ENCODE measurements around the gene PAX2.

Gene PAX2

DNA sequence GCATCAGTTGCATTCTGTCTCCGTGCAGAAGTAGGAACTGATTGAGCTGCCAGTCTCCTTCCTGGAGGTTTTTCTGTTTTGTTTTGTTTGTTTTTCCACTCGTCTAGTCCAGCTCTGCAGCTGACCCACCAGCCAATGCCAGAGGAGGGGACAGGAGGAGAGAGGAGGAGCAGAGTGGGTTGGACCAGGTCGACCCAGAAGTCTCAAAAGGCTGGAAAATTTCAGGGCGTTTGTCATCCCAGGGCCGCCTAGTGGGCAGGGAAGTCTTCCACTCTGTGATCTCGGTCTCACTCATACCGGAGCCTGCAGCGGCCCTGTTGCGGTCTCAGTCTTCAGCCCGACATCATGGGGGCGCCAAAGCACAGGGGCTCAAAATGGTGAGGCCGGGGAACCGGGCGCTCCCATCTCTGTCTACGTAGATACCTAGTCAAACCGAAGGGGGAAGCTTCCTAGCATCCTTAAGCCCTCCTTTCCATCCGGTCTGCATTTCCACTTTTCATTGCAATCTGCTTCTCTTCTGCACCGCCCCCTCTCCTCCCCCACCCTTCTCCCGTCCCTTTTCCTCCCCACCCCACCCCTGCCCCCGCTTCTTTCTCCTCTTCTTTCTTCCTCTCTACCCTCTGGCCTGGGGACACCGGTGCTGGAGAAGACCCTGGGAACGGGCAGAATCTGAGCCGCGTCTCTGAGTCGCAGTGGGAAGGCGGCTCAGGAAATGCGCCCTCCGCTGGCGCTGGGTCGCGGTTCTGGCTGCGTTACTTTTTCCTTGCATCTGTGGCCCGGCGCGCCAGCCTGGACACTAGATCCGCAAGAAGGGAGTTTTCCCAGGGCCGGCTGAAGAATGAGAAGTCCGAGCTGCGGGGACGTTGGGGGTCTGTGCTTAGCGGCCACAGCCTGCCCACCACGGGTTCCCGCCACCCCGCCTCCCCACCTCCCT lies 16.2 kb upstream of the PAX2 start:
- H3K9me3 ChIP-seq (ENCODE audit: severe bottlenecking), result no peaks in the 10 kb centered on the region
- peak; percentile 60 for ATAC-seq (ENCODE audit: low read depth)

DNA sequence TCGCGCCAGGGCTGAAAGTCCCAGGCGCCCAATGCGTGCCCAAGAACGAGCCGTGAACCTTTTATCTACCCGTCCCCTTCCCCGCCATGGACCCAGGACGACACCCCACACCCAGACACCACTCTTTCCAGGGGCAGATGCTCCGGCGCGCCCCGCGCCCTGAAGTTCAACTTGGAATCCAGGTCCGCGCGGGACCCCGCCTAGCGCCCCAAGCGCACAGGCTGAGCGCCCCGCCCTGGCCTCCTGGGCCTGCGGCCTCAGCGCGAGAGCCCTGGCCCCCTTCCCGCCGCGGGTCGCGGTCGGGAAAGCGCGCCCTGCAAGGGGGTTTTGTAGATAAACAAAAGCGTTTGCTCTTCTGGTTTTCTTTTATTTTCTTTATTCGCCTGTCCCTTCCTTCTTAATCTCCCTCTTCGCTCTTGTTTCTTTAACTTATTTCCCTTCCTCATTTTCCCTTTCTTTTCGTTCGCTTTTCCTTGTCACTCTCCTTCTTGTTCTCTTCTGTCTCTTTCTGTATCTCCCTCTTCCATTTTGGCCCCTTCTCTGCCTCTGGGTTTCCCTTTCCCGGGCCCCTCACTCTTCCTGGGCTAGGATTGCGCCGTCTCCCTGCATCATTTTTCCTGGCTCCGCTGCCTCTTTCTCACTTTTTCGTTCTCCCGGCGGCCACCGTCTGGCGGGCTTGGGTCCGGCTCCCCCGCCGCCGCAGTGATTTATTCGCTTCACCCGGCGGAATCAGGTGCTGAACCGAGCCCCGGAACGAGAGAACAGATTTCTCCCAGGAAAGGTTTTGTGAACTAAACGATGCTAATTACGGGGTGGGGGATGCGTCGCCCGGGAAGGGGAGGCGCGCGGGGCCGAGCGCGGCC lies 15.3 kb upstream of the PAX2 start:
- Histone ChIP-seq H3K4me3 (ENCODE audit: severe bottlenecking) (no peak overlapping the region), H3K27me3 (ENCODE audit: insufficient read depth, poor library complexity, severe bottlenecking) (peaks cover 98% of the 10 kb centered on the region), H3K4me1 (ENCODE audit: insufficient read depth, poor library complexity, severe bottlenecking) (peaks cover 5% of the 10 kb centered on the region), H3K27ac (ENCODE audit: poor library complexity, severe bottlenecking) (no peak overlapping the region), H3K36me3 (ENCODE audit: low read depth) (no peaks in the 10 kb centered on the region), H3K9me3 (ENCODE audit: severe bottlenecking) (no peaks in the 10 kb centered on the region)
- TF ChIP-seq, protein P1, sequence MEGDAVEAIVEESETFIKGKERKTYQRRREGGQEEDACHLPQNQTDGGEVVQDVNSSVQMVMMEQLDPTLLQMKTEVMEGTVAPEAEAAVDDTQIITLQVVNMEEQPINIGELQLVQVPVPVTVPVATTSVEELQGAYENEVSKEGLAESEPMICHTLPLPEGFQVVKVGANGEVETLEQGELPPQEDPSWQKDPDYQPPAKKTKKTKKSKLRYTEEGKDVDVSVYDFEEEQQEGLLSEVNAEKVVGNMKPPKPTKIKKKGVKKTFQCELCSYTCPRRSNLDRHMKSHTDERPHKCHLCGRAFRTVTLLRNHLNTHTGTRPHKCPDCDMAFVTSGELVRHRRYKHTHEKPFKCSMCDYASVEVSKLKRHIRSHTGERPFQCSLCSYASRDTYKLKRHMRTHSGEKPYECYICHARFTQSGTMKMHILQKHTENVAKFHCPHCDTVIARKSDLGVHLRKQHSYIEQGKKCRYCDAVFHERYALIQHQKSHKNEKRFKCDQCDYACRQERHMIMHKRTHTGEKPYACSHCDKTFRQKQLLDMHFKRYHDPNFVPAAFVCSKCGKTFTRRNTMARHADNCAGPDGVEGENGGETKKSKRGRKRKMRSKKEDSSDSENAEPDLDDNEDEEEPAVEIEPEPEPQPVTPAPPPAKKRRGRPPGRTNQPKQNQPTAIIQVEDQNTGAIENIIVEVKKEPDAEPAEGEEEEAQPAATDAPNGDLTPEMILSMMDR (IDR thresholded peaks at IDR 0.05; ENCODE audit: poor library complexity, severe bottlenecking), result no peak
- ATAC-seq (ENCODE audit: low read depth) (no peak), DNase-seq (ENCODE audit: low spot score) (no peak)

More for the DNA sequence above, 16.2 kb upstream of the PAX2 start:
- Histone ChIP-seq H3K27ac (ENCODE audit: poor library complexity, severe bottlenecking) (no peak overlapping the region), H3K27me3 (ENCODE audit: insufficient read depth, poor library complexity, severe bottlenecking) (peaks cover 98% of the 10 kb centered on the region), H3K4me1 (ENCODE audit: insufficient read depth, poor library complexity, severe bottlenecking) (peaks cover 5% of the 10 kb centered on the region), H3K4me3 (ENCODE audit: severe bottlenecking) (no peak overlapping the region), H3K36me3 (ENCODE audit: low read depth) (no peaks in the 10 kb centered on the region)
- TF ChIP-seq, protein P1 (IDR thresholded peaks at IDR 0.05; ENCODE audit: poor library complexity, severe bottlenecking), result peak; percentile 41
- no peak for DNase-seq (ENCODE audit: low spot score)

DNA sequence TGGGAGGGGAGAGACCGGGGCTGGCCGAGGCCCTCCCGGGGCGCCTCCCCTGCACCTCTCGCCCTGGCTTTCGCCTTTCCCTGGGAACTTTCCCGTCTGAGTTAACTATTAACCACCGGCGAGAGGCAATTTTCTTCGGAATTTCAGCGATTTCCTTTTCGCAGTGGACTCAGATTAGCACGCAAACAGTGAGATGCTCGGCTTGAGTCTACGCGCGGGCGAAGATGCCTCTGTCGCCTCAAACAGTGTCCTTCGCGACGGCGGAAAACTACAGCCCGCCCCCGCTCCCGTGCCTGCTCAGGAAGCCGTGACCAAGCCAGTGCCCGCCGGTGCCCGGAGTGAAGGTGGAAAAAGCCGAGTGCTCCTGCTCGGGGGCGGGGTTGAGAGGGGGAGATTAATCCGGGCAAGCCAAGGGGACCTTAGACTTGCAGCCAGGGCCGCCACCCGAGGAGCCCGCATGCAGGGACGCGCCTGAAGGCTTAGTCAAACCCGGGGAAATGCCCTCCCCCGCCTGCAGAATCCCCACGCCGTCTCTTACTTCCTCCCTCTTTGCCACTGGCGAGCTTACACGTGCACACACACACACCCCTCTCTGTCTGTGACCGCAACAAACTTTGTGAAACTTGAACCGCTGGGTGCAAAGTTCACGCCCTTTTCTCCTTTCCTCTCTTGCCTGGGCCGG lies 14.5 kb upstream of the PAX2 start:
- H3K36me3 ChIP-seq (ENCODE audit: low read depth), result no peaks in the 10 kb centered on the region
- H3K4me3 ChIP-seq (ENCODE audit: severe bottlenecking), result no peak overlapping the region
- ATAC-seq (ENCODE audit: low read depth), result peak; percentile 10; the same call in 1 of the 3 replicates
- TF ChIP-seq, protein P1 (IDR thresholded peaks at IDR 0.05; ENCODE audit: poor library complexity, severe bottlenecking), result no peak
- H3K9me3 ChIP-seq (ENCODE audit: severe bottlenecking), result no peaks in the 10 kb centered on the region
- H3K27me3 ChIP-seq (ENCODE audit: insufficient read depth, poor library complexity, severe bottlenecking), result peaks cover 98% of the 10 kb centered on the region
- no peak overlapping the region for H3K27ac ChIP-seq (ENCODE audit: poor library complexity, severe bottlenecking)
- peaks cover 5% of the 10 kb centered on the region for H3K4me1 ChIP-seq (ENCODE audit: insufficient read depth, poor library complexity, severe bottlenecking)
- DNase-seq (ENCODE audit: low spot score), result no peak

DNA sequence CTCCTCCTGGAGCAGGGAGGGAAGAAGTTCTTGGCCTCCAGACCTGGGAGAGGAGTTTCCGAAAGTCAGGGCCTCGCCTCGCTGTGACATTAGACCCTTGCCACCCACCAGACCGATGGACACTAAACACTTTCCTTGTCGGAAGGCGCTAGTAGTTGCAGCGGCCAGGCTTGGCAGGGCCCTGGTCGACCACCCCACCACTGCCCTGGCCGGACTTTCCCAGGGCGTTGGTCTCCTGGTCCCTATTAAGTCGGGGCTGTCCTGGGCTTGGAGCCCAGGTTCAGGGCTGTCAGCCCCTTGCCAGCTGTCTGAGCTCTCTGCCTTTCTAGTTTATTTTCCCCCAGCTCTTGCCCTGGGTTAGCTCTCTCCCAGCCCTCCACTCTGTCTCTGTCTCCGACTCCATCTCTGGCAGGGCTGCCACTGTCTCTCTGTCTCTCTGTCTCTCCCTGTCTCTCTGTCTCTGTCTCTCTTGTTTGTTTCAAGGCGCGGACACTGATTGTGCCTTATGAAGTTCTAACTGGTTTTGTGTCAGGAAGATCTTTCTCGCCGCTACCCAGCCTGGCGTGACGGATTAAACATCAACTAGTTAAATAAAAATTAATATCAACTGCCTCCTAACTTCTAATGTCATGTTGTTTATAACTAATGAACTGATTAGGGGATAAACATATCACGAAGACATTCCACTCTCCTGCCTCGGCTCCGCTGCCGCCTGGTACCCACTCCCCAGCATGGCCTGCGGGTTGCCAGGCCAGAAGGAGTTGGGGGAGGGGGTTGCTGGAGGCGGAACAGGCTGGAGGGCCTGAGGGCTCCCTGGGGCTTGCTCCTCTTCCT lies 13.8 kb upstream of the PAX2 start:
- peaks cover 98% of the 10 kb centered on the region for H3K27me3 ChIP-seq (ENCODE audit: insufficient read depth, poor library complexity, severe bottlenecking)
- TF ChIP-seq, protein P1 (IDR thresholded peaks at IDR 0.05; ENCODE audit: poor library complexity, severe bottlenecking), result no peak
- no peak; the same call in 2 of the 3 replicates for ATAC-seq (ENCODE audit: low read depth)
- H3K4me3 ChIP-seq (ENCODE audit: severe bottlenecking), result no peak overlapping the region
- peaks cover 5% of the 10 kb centered on the region for H3K4me1 ChIP-seq (ENCODE audit: insufficient read depth, poor library complexity, severe bottlenecking)
- H3K9me3 ChIP-seq (ENCODE audit: severe bottlenecking), result no peaks in the 10 kb centered on the region
- no peak overlapping the region for H3K27ac ChIP-seq (ENCODE audit: poor library complexity, severe bottlenecking)
- no peak for DNase-seq (ENCODE audit: low spot score)
- H3K36me3 ChIP-seq (ENCODE audit: low read depth), result no peaks in the 10 kb centered on the region

All from RWPE2 (cell line).